Measurements from ENCODE around the gene MEI1. TPM values are rescaled to one million over a fixed set of nuclear protein-coding genes. Genes with fewer than 3 reads are reported as not detected.

MEI1 gene
- total and polyA plus RNA-seq, 9 of the 15 experiments (the other 6 are each of a cell fraction or from before 2014, with no cell fraction given): 0.08 to 0.68 (median 0.18) TPM; not detected in 2

DNA sequence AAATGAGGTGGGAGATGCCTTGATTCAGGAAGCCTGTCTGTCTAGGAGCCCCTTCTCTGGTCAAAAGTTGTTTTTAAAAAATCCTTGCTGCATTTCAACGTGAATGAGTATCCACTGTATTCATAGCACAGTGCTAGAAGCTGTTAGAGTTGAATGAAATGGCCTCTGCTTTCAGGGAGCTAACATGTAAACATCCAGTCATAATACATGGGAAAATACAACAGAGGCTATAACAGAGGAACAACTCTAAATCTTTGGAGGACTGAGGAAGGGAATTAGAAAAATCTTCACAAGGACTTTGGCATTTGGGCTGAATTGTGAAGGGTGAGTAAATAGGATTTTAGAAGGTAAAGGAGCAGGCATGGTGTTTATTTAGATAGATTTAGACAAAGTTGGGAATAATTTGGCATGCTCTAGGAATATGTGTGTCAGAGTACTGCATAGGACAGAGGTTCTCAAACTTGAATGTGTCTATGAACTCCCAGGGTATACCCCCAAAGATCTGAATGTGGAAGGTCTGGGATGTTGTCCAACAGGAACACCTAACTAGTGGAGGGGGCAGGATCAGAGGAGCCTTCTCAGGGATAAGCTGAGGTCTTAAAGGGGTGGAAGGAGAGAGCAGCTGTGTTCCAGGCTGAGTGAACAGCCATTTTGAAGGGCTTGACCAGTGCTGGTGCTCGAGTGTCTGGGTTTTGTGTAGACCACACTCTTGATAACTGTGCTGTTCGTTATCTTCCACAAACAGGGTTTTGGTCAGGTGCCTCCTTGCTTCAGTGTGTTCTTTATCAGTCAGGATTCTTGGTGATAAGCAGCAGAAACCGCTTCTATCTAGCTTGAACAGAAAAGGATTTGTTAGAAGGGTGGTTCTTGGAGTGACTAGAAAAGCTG lies 146.3 kb downstream of the MEI1 start (continued):
- TF ChIP-seq, protein P1, sequence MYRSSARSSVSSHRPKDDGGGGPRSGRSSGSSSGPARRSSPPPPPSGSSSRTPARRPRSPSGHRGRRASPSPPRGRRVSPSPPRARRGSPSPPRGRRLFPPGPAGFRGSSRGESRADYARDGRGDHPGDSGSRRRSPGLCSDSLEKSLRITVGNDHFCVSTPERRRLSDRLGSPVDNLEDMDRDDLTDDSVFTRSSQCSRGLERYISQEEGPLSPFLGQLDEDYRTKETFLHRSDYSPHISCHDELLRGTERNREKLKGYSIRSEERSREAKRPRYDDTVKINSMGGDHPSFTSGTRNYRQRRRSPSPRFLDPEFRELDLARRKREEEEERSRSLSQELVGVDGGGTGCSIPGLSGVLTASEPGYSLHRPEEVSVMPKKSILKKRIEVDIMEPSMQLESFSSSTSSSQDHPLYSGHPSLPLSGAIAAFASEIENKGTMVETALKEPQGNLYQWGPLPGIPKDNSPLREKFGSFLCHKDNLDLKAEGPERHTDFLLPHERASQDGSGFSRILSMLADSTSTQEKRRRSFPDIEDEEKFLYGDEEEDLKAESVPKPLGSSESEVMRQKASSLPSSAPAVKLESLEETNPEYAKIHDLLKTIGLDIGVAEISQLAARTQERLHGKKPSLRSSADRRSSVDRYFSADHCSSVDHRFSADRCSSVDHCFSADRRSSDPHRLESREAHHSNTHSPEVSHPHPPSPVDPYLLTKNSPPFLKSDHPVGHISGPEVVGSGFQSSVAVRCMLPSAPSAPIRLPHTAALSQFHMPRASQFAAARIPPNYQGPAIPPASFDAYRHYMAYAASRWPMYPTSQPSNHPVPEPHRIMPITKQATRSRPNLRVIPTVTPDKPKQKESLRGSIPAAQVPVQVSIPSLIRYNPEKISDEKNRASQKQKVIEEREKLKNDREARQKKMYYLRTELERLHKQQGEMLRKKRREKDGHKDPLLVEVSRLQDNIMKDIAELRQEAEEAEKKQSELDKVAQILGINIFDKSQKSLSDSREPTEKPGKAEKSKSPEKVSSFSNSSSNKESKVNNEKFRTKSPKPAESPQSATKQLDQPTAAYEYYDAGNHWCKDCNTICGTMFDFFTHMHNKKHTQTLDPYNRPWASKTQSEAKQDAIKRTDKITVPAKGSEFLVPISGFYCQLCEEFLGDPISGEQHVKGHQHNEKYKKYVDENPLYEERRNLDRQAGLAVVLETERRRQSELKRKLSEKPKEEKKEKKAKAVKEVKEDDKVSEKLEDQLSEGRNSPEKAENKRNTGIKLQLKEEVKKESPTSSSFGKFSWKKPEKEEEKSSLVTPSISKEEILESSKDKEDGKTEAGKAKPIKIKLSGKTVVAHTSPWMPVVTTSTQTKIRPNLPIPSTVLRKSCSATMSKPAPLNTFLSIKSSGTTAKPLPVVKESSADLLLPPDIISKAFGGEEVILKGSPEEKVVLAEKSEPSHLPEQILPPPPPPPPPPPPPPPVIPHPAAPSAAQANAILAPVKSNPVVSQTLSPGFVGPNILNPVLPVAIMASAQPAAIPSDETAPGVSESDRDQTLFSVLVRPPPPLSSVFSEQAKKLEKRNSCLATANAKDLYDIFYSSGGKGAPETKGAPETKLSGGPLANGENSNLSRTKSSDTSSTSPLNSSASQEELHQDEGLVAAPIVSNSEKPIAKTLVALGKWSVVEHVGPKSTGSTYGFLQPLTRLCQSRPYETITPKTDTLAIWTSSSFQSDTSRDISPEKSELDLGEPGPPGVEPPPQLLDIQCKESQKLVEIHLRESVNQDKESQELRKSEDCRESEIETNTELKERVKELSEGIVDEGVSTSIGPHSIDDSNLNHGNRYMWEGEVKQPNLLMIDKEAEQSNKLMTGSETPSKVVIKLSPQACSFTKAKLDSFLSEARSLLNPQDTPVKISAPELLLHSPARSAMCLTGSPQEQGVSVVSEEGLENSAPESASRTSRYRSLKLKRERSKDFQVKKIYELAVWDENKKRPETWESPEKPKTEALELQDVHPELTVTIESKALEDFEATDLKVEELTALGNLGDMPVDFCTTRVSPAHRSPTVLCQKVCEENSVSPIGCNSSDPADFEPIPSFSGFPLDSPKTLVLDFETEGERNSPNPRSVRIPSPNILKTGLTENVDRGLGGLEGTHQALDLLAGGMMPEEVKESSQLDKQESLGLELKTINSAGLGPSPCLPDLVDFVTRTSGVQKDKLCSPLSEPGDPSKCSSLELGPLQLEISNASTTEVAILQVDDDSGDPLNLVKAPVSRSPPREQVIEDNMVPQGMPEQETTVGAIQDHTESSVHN (IDR thresholded peaks at IDR 0.05; ENCODE audit: borderline replicate concordance in 1 of 2, low read depth in 1 of 2): no peak; a peak in 1 of 4 replicates
- TF ChIP-seq, protein P2, sequence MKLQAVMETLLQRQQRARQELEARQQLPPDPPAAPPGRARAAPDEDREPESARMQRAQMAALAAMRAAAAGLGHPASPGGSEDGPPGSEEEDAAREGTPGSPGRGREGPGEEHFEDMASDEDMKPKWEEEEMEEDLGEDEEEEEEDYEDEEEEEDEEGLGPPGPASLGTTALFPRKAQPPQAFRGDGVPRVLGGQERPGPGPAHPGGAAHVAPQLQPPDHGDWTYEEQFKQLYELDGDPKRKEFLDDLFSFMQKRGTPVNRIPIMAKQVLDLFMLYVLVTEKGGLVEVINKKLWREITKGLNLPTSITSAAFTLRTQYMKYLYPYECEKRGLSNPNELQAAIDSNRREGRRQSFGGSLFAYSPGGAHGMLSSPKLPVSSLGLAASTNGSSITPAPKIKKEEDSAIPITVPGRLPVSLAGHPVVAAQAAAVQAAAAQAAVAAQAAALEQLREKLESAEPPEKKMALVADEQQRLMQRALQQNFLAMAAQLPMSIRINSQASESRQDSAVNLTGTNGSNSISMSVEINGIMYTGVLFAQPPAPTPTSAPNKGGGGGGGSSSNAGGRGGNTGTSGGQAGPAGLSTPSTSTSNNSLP (IDR thresholded peaks at IDR 0.05; ENCODE audit: borderline replicate concordance, low read depth, low read length): no peak
- TF ChIP-seq ZNF140 (CRISPR knock-in tag; IDR thresholded peaks at IDR 0.05) (no peak), PHF8 (IDR thresholded peaks at IDR 0.05; ENCODE audit: borderline replicate concordance, low read length) (no peak), ZNF212 (CRISPR knock-in tag; IDR thresholded peaks at IDR 0.05) (no peak), NCOA4 (IDR thresholded peaks at IDR 0.05; ENCODE audit: partially characterized antibody) (no peak)

Measured in K562 (cell line).